Measurements from ENCODE around the gene STPG3. TPM values are rescaled to one million over a fixed set of nuclear protein-coding genes. Genes with fewer than 3 reads are reported as not detected.

The STPG3 gene
- total RNA-seq, 1 donor from 2014 or later = 0.31 TPM

GRCh38 chr9:137220317-137221094, 30.6 kb upstream of the STPG3 start:
- peaks cover 3% of the 10 kb centered on the region for H3K4me1 Mint-ChIP-seq (ENCODE audit: unreplicated experiment)
- H3K27ac Mint-ChIP-seq = no peak overlapping the region
- DNase-seq (ENCODE audit: extremely low spot score, unreplicated experiment) = no peak
- H3K36me3 Mint-ChIP-seq = no peaks in the 10 kb centered on the region
- TF ChIP-seq CTCF (conservative IDR thresholded peaks at IDR 0.05) = no peak
- H3K9me3 Mint-ChIP-seq = no peaks in the 10 kb centered on the region
- peak overlapping the region; percentile 58 for H3K4me3 Mint-ChIP-seq
- no peaks in the 10 kb centered on the region for H3K27me3 Mint-ChIP-seq

- H3K27me3 Mint-ChIP-seq = no peaks in the 10 kb centered on the region
- no peaks in the 10 kb centered on the region for H3K36me3 Mint-ChIP-seq
- no peak overlapping the region for H3K27ac Mint-ChIP-seq
- no peak for DNase-seq (ENCODE audit: extremely low spot score, unreplicated experiment)
- peak overlapping the region; percentile 39 for H3K4me3 Mint-ChIP-seq
- H3K9me3 Mint-ChIP-seq = no peaks in the 10 kb centered on the region
- no peak for TF ChIP-seq CTCF (conservative IDR thresholded peaks at IDR 0.05)
- H3K4me1 Mint-ChIP-seq (ENCODE audit: unreplicated experiment) = peaks cover 3% of the 10 kb centered on the region
These were observed 30.0 kb upstream of the STPG3 start for GRCh38 chr9:137221095-137221505.

DNA sequence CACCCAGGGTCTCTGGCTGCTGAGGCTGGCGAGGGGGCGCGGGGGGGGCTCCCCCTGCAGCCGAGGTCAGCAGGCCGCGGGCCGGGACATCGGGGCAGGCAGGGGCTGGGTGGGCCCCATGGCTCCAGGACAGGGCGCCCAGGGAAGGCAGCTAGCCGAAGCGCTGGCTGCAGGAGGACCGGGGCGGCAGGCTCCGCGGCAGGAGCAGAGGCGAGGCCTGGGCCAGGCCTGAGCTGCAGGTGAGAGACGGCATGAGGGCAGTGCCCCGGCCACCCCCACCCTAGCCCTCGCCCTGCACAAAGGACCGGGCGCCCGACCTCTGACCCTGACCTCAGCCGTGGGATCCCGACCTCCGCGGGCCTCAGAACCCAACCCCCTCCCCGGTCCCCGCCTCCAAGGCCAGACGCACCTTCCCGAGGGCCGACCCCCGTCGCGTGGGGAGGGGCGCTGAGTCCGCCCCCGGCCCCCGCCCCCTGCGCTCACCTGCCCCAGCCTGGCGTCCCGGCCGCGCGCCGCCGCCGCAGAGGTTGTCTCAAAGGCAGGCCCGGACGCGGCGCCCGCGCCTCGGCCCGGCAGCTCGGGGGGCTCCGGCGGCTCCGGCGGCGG, 29.5 kb upstream of the STPG3 start:
- no peaks in the 10 kb centered on the region for H3K9me3 Mint-ChIP-seq
- TF ChIP-seq CTCF (conservative IDR thresholded peaks at IDR 0.05) = no peak
- DNase-seq (ENCODE audit: extremely low spot score, unreplicated experiment) = no peak

DNA sequence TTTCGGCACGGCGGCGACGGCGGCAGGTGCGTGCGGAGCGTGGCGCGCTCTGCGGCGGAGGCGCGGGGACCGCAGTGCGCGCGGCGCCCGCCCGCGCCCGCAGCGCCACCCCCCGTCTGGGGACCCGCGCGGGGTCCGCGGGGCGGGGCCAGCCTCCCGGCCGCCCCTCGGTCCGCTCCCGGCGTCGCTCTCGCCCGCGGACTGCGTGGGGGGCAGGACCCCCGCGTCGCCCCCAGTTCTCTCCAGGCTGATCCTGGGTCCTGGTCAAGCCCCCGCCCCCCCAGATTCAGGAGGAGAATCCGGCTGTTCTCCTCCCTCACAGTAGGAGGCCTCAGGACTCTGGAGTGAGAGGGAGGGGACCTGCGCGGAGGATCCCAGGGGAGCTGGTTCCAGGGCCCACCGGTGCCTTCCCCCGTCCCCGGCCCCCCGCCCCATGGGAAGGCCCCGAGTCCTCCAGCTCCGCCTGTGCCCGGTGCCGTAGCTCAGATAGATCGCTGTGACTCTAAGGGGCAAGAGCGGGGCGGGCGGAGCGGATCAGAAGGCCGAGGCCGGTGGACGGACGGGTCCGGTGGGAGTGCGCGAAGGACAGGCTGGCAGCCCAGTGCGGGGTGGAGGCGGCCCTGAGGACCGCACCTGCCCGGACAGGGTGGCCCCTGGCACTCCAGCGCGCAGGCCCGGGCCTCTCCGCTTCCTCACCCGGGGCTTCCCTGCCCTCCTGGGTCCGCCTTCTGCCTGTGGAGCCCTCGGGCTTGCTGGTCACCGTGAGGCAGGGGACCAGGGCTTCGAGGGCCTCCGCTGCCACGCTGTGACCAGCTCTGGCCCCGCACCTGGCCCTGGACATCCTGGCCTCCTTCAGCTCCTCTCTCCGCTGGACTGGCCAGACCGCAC, 28.7 kb upstream of the STPG3 start, which contains the start of gene RNF208:
TSS of gene RNF208 (minus strand) at position 51 of the 888 bp plus-strand sequence. CDS start 1,028 bp downstream, outside the sequence.
- Mint-ChIP-seq H3K36me3 (no peaks in the 10 kb centered on the region), H3K27me3 (peaks cover under 1% of the 10 kb centered on the region), H3K27ac (peak within 1 kb of the TSS; percentile 81), H3K4me3 (peak within 1 kb of the TSS; percentile 86), H3K9me3 (no peaks in the 10 kb centered on the region), H3K4me1 (ENCODE audit: unreplicated experiment) (peaks cover 1% of the 10 kb centered on the region)
- TF ChIP-seq CTCF (conservative IDR thresholded peaks at IDR 0.05) = no peak
- DNase-seq (ENCODE audit: extremely low spot score, unreplicated experiment) = no peak

More for the DNA sequence above, 29.5 kb upstream of the STPG3 start:
- no peaks in the 10 kb centered on the region for H3K27me3 Mint-ChIP-seq
- no peak overlapping the region for H3K27ac Mint-ChIP-seq
- H3K4me3 Mint-ChIP-seq = no peak overlapping the region
- H3K36me3 Mint-ChIP-seq = no peaks in the 10 kb centered on the region
- H3K4me1 Mint-ChIP-seq (ENCODE audit: unreplicated experiment) = peaks cover 3% of the 10 kb centered on the region

All from type B pancreatic cell (in vitro differentiated cells).